ENCODE measurements around the gene PSAPL1. TPM values are rescaled to one million over a fixed set of nuclear protein-coding genes. Genes with fewer than 3 reads are reported as not detected.
"Not testable (repeated sequence)": the region's sequence is repeated elsewhere in the genome, so short reads cannot be mapped to it uniquely, and the experiment has no call there.

PSAPL1 gene
- total and polyA plus RNA-seq, 4 donors, result 0.06 TPM; not detected in 3

DNA sequence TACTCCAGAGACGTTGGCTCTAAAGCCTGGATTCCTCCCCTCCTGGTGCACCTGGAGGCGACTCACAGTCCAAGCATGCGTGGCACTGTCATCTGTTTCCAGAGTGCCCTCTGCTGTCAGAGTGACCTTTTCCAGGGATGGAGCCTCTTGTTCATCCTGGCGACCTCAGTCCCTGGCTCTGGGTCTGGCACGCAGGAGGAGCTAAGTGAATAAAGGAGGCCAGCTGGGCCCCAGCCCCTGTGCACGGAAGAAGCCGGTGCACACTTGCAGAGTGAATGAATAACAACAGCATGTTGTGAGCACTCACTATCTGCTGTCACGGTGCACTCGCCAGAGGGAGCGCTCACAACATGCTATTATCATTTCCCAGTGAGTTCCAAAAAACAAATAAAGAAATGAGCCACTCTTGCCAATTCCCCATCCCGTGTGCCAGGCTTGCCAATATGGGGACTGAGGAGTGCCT, 27.8 kb upstream of the PSAPL1 start:
- Histone ChIP-seq H3K4me1 (ENCODE audit: control insufficient read depth, insufficient read depth, low read length) (peaks cover 73% of the 10 kb centered on the region), H3K36me3 (ENCODE audit: control insufficient read depth, insufficient read depth, low read length) (peaks cover under 1% of the 10 kb centered on the region), H3K4me3 (ENCODE audit: low read depth, low read length) (no peak overlapping the region), H3K27me3 (ENCODE audit: control insufficient read depth, insufficient read depth, low read length) (no peaks in the 10 kb centered on the region), H3K9me3 (ENCODE audit: control insufficient read depth, insufficient read depth, low read length) (peaks cover 2% of the 10 kb centered on the region), H3K27ac (ENCODE audit: low read depth, low read length) (no peak overlapping the region)
- 30% methylated on average over 11 of the region's 11 CpGs for WGBS (ENCODE audit: insufficient coverage)
- DNase-seq (ENCODE audit: low read depth in 4 of 6, low spot score in 6 of 6), result peak in 2 of 6 donors; percentile 76 to 87

DNA sequence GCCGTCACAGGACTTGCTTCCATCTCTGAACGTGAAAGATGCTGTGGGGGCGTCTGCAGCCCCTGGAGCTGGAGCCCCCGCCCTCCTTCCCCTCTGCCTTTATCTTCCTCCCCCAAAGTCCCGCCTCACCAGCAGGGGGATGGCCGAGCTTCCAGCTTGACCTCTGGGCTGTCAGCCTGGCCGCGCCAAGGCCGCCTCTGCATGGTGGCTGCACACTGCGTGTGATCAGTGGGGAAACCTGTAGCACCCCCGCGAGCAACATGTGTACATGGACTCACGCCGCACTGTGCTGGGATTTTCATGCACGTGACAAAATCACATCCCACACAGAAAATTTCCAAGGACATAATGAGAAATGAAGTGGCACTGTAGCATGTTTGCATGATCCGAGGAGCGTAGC, 26.5 kb upstream of the PSAPL1 start:
- Histone ChIP-seq H3K9me3 (ENCODE audit: control insufficient read depth, insufficient read depth, low read length) (peaks cover 2% of the 10 kb centered on the region), H3K4me1 (ENCODE audit: control insufficient read depth, insufficient read depth, low read length) (peaks cover 60% of the 10 kb centered on the region), H3K36me3 (ENCODE audit: control insufficient read depth, insufficient read depth, low read length) (peaks cover 3% of the 10 kb centered on the region), H3K4me3 (ENCODE audit: low read depth, low read length) (no peak overlapping the region), H3K27ac (ENCODE audit: low read depth, low read length) (no peak overlapping the region), H3K27me3 (ENCODE audit: control insufficient read depth, insufficient read depth, low read length) (no peaks in the 10 kb centered on the region)
- 59% methylated on average over 14 of the region's 17 CpGs for whole genome bisulfite sequencing (ENCODE audit: insufficient coverage)
- DNase-seq (ENCODE audit: low read depth in 4 of 6, low spot score in 6 of 6), result peak in 1 of 6 donors; percentile 59

DNA sequence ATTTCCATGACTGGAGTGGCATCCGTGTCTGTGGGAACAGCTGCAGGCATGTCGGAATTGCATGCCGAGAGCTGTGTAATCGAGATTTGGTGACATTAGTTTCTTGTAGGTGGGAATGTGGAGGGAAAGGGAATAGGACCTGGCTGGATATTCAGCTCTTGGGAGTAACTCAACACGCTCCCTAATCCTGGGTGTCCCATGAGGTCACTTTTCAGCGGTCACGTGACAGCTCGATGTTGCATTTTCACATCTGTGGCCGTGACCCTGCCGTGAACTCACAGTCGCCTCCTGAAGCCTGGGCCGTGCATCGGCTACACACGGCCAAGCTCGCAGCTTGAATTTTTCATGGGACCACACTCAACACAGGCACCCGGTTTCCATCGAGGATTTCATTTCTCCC, 25.8 kb upstream of the PSAPL1 start:
- DNase-seq (ENCODE audit: low read depth in 4 of 6, low spot score in 6 of 6), result peak in 2 of 6 donors; percentile 37 to 39
- WGBS (ENCODE audit: insufficient coverage), result 54% methylated on average over 15 of the region's 17 CpGs
- H3K4me1 ChIP-seq (ENCODE audit: control insufficient read depth, insufficient read depth, low read length), result peaks cover 55% of the 10 kb centered on the region
- H3K9me3 ChIP-seq (ENCODE audit: control insufficient read depth, insufficient read depth, low read length), result no peaks in the 10 kb centered on the region
- peaks cover 3% of the 10 kb centered on the region for H3K36me3 ChIP-seq (ENCODE audit: control insufficient read depth, insufficient read depth, low read length)
- H3K27me3 ChIP-seq (ENCODE audit: control insufficient read depth, insufficient read depth, low read length), result no peaks in the 10 kb centered on the region
- H3K4me3 ChIP-seq (ENCODE audit: low read depth, low read length), result no peak overlapping the region
- no peak overlapping the region for H3K27ac ChIP-seq (ENCODE audit: low read depth, low read length)

DNA sequence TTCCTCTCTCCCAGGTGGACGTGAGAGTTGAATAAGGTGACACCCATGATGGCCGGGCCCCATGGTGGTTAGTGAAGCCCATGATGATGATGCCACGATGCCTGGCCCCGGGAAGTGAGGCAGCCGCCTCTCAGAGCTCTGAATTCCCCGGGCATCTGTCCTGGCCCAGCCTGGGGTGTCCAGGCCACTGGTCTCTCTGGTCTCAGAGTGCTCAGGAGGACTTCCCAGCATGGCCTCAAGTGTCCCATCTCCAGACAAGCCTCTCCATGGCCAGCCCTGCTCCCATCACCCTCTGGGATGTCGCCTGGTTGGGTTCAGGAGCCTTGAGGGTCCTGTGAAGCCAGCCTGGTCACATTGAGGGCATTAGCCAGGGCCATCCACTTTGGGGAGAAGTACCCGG, 24.7 kb upstream of the PSAPL1 start:
- 97% methylated on average over 8 of the region's 8 CpGs for WGBS (ENCODE audit: insufficient coverage)
- peaks cover 45% of the 10 kb centered on the region for H3K4me1 ChIP-seq (ENCODE audit: control insufficient read depth, insufficient read depth, low read length)
- H3K36me3 ChIP-seq (ENCODE audit: control insufficient read depth, insufficient read depth, low read length), result peaks cover 3% of the 10 kb centered on the region
- no peak overlapping the region for H3K27ac ChIP-seq (ENCODE audit: low read depth, low read length)
- no peaks in the 10 kb centered on the region for H3K9me3 ChIP-seq (ENCODE audit: control insufficient read depth, insufficient read depth, low read length)
- no peaks in the 10 kb centered on the region for H3K27me3 ChIP-seq (ENCODE audit: control insufficient read depth, insufficient read depth, low read length)
- no peak for DNase-seq (ENCODE audit: low read depth in 4 of 6, low spot score in 6 of 6)
- no peak overlapping the region for H3K4me3 ChIP-seq (ENCODE audit: low read depth, low read length)

DNA sequence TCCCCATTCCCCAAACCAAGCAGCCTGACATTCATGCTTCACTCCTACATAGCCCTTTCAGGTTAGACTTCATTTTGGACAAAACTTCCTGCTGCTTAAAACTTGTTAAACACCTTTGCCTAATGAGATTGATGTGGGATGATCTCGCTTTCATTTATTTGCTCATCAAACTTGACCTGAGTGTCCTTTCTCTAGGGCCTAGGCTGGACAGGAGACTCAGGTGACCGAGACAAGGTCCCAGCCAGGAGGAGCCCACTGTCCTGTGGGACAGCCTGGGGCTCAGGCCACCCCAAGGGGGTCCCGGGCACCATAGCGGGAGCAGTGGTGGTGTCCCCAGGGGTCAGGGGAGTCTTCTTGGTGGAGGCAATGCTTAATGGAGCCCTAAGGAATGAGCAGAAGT, 23.7 kb upstream of the PSAPL1 start:
- H3K4me3 ChIP-seq (ENCODE audit: low read depth, low read length), result no peak overlapping the region
- no peaks in the 10 kb centered on the region for H3K9me3 ChIP-seq (ENCODE audit: control insufficient read depth, insufficient read depth, low read length)
- DNase-seq (ENCODE audit: low read depth in 4 of 6, low spot score in 6 of 6), result no peak
- H3K27me3 ChIP-seq (ENCODE audit: control insufficient read depth, insufficient read depth, low read length), result no peaks in the 10 kb centered on the region
- peaks cover 35% of the 10 kb centered on the region for H3K4me1 ChIP-seq (ENCODE audit: control insufficient read depth, insufficient read depth, low read length)
- peaks cover 3% of the 10 kb centered on the region for H3K36me3 ChIP-seq (ENCODE audit: control insufficient read depth, insufficient read depth, low read length)
- 95% methylated on average over 2 of the region's 4 CpGs for WGBS (ENCODE audit: insufficient coverage)
- no peak overlapping the region for H3K27ac ChIP-seq (ENCODE audit: low read depth, low read length)

DNA sequence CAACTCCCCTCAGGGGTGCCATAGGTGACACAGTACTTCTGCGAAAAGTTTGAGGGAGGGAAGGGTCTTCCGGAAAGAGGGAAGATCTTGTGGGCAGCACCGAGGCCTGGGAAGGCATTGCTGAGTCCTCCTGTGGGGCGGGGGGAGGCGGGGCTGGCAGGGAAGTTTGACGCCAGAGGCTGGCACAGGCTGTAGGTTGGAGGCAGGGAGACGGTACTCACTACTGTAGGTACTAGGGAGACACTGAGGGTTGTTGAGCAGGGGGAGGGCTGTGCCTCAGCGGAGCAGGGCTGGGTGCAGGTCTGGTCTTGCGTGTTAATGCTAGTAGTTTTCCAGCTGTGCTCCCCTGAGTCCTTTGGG, 23.3 kb upstream of the PSAPL1 start:
- H3K27ac ChIP-seq (ENCODE audit: low read depth, low read length), result no peak overlapping the region
- peaks cover 31% of the 10 kb centered on the region for H3K4me1 ChIP-seq (ENCODE audit: control insufficient read depth, insufficient read depth, low read length)
- H3K36me3 ChIP-seq (ENCODE audit: control insufficient read depth, insufficient read depth, low read length), result peaks cover 3% of the 10 kb centered on the region
- DNase-seq (ENCODE audit: low read depth in 4 of 6, low spot score in 6 of 6), result no peak
- no peaks in the 10 kb centered on the region for H3K9me3 ChIP-seq (ENCODE audit: control insufficient read depth, insufficient read depth, low read length)
- 80% methylated on average over 7 of the region's 9 CpGs for WGBS (ENCODE audit: insufficient coverage)
- H3K4me3 ChIP-seq (ENCODE audit: low read depth, low read length), result no peak overlapping the region
- no peaks in the 10 kb centered on the region for H3K27me3 ChIP-seq (ENCODE audit: control insufficient read depth, insufficient read depth, low read length)

DNA sequence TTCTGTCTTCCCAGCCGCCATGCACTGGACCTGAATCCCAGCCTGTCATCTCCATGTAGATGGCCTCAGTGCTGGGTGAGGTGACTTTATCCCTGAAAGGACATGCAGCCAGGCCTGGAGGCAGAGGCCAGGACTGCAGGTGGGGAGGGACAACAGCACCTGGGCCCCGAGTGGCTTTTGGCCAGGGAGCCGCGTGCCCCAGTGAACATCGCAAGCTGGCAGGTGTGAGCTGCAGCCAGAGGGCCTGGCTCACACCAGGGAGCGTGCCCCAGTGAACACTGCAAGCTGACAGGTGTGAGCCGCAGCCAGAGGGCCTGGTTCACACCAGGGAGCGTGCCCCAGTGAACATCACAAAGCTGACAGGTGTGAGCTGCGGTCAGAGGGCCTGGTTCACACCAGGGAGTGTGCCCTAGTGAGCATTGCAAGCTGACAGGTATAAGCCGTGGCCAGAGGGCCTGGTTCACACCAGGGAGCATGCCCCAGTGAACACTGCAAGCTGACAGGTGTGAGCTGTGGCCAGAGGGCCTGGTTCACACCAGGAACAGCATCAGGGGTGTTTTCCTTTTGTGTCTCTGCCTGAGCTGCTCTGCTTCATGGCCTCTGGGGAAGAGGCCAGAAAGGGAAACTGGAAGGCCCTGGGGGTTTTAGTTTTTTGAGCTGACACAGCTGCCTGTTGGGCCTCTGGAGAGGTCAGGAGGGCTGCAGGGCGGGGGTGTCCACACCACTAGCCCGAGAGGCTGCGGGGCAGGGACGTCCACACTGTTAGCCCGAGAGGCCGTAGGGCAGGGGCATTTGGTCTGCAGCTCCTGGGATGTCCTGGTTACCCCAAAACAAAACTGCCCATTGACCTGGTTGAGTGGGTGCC, 22.7 kb upstream of the PSAPL1 start:
- H3K9me3 ChIP-seq (ENCODE audit: control insufficient read depth, insufficient read depth, low read length), result no peaks in the 10 kb centered on the region
- WGBS (ENCODE audit: insufficient coverage), result 87% methylated on average over 16 of the region's 16 CpGs
- no peak for DNase-seq (ENCODE audit: low read depth in 4 of 6, low spot score in 6 of 6)
- no peak overlapping the region for H3K4me3 ChIP-seq (ENCODE audit: low read depth, low read length)
- H3K27me3 ChIP-seq (ENCODE audit: control insufficient read depth, insufficient read depth, low read length), result no peaks in the 10 kb centered on the region
- H3K4me1 ChIP-seq (ENCODE audit: control insufficient read depth, insufficient read depth, low read length), result peaks cover 25% of the 10 kb centered on the region
- no peak overlapping the region for H3K27ac ChIP-seq (ENCODE audit: low read depth, low read length)
- peaks cover 3% of the 10 kb centered on the region for H3K36me3 ChIP-seq (ENCODE audit: control insufficient read depth, insufficient read depth, low read length)

DNA sequence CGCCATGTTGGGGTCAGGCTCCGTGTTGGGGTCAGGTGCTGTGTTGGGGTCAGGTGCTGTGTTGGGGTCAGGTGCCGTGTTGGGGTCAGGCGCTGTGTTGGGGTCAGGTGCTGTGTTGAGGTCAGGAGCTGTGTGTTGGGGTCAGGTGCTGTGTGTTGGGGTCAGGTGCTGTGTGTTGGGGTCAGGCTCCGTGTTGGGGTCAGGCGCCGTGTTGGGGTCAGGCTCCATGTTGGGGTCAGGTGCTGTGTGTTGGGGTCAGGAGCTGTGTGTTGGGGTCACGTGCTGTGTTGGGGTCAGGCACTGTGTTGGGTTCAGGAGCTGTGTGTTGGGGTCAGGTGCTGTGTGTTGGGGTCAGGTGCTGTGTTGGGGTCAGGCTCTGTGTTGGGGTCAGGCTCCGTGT, 18.1 kb upstream of the PSAPL1 start:
- not testable (repeated sequence) for DNase-seq (ENCODE audit: low read depth in 4 of 6, low spot score in 6 of 6); H3K27ac ChIP-seq (ENCODE audit: low read depth, low read length); H3K36me3 ChIP-seq (ENCODE audit: control insufficient read depth, insufficient read depth, low read length); H3K4me1 ChIP-seq (ENCODE audit: control insufficient read depth, insufficient read depth, low read length); H3K27me3 ChIP-seq (ENCODE audit: control insufficient read depth, insufficient read depth, low read length); H3K4me3 ChIP-seq (ENCODE audit: low read depth, low read length); H3K9me3 ChIP-seq (ENCODE audit: control insufficient read depth, insufficient read depth, low read length)
- 97% methylated on average over 5 of the region's 9 CpGs for WGBS (ENCODE audit: insufficient coverage)

DNA sequence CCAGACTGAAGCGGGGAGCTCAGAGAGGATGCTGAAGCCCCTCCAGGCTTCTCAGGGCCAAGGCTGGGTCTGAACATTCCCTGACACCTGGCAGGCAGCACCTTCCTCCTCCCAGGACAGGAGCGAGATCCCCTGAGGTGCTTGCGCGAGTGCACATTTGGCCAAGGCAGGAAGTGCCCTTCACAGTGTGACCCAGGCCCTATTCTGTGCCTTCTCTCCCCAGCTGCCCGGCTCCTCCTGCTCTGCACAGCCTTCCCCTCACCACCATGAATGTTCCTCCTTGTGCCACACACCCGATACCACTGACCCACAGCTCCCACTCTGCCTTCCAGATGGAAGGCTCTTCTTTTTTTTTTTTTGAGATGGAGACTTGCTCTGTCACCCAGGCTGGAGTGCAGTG, 17.1 kb upstream of the PSAPL1 start:
- H3K4me3 ChIP-seq (ENCODE audit: low read depth, low read length), result no peak overlapping the region
- H3K27ac ChIP-seq (ENCODE audit: low read depth, low read length), result no peak overlapping the region
- 69% methylated on average over 6 of the region's 6 CpGs for WGBS (ENCODE audit: insufficient coverage)
- H3K36me3 ChIP-seq (ENCODE audit: control insufficient read depth, insufficient read depth, low read length), result peaks cover 2% of the 10 kb centered on the region
- DNase-seq (ENCODE audit: low read depth in 4 of 6, low spot score in 6 of 6), result no peak
- no peaks in the 10 kb centered on the region for H3K4me1 ChIP-seq (ENCODE audit: control insufficient read depth, insufficient read depth, low read length)
- H3K27me3 ChIP-seq (ENCODE audit: control insufficient read depth, insufficient read depth, low read length), result peaks cover 8% of the 10 kb centered on the region
- H3K9me3 ChIP-seq (ENCODE audit: control insufficient read depth, insufficient read depth, low read length), result no peaks in the 10 kb centered on the region

DNA sequence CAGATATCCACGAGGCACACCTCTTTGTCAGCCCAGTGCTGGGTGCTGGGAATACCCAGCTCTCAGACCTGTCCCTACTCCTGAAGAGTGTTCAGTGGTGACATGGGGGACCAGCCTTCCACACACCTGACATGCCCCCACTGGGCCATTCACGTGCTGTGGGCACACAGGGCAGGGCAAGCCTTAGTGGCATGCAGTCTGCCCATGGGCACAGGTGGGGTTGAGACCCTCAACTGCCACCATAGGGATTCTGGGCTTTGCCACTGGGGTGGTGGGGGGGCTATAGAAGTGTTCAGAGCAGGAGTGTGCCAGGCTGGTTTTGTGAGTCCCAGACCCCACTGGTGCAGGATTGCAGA, 16.7 kb upstream of the PSAPL1 start:
- Histone ChIP-seq H3K36me3 (ENCODE audit: control insufficient read depth, insufficient read depth, low read length) (peaks cover 2% of the 10 kb centered on the region), H3K9me3 (ENCODE audit: control insufficient read depth, insufficient read depth, low read length) (no peaks in the 10 kb centered on the region), H3K4me3 (ENCODE audit: low read depth, low read length) (no peak overlapping the region), H3K27ac (ENCODE audit: low read depth, low read length) (no peak overlapping the region), H3K27me3 (ENCODE audit: control insufficient read depth, insufficient read depth, low read length) (peaks cover 8% of the 10 kb centered on the region), H3K4me1 (ENCODE audit: control insufficient read depth, insufficient read depth, low read length) (no peaks in the 10 kb centered on the region)
- WGBS (ENCODE audit: insufficient coverage), result 92% methylated on average over 2 of the region's 2 CpGs
- no peak for DNase-seq (ENCODE audit: low read depth in 4 of 6, low spot score in 6 of 6)

Measured in spinal cord (tissue), 10 donors.